ENCODE measurements around the gene OR14A2.

DNA sequence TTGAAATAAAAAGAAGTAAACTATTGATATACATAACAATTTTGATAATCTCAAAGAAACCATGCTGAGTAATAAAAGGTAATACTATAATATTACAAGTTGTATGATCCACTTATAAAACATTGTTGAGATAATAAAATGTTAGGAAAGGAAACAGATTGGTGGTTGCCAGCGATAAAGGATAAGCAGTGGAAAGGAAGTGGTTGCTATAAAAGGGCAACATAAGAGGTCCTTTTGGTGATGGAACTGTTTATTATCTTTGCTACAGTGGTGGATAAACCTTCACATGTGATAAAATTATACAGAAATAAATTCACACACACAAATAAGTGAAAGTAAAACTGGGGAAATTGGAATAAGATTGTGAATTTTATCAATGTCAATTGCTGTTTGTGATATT lies 46.6 kb downstream of the OR14A2 start:
- TF ChIP-seq, protein P1, sequence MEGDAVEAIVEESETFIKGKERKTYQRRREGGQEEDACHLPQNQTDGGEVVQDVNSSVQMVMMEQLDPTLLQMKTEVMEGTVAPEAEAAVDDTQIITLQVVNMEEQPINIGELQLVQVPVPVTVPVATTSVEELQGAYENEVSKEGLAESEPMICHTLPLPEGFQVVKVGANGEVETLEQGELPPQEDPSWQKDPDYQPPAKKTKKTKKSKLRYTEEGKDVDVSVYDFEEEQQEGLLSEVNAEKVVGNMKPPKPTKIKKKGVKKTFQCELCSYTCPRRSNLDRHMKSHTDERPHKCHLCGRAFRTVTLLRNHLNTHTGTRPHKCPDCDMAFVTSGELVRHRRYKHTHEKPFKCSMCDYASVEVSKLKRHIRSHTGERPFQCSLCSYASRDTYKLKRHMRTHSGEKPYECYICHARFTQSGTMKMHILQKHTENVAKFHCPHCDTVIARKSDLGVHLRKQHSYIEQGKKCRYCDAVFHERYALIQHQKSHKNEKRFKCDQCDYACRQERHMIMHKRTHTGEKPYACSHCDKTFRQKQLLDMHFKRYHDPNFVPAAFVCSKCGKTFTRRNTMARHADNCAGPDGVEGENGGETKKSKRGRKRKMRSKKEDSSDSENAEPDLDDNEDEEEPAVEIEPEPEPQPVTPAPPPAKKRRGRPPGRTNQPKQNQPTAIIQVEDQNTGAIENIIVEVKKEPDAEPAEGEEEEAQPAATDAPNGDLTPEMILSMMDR (IDR thresholded peaks at IDR 0.05): no peak
- TF ChIP-seq, protein P2, sequence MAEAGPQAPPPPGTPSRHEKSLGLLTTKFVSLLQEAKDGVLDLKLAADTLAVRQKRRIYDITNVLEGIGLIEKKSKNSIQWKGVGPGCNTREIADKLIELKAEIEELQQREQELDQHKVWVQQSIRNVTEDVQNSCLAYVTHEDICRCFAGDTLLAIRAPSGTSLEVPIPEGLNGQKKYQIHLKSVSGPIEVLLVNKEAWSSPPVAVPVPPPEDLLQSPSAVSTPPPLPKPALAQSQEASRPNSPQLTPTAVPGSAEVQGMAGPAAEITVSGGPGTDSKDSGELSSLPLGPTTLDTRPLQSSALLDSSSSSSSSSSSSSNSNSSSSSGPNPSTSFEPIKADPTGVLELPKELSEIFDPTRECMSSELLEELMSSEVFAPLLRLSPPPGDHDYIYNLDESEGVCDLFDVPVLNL (CRISPR knock-in tag; IDR thresholded peaks at IDR 0.05; ENCODE audit: borderline replicate concordance, low read depth): no peak
- TF ChIP-seq GTF2I (CRISPR knock-in tag; conservative IDR thresholded peaks at IDR 0.05) (no peak), FOXK1 (CRISPR knock-in tag; IDR thresholded peaks at IDR 0.05) (no peak), ZNF232 (CRISPR knock-in tag; IDR thresholded peaks at IDR 0.05) (no peak), ZNF317 (CRISPR knock-in tag; IDR thresholded peaks at IDR 0.05; ENCODE audit: borderline replicate concordance, low read depth) (no peak), ELF4 (CRISPR knock-in tag; IDR thresholded peaks at IDR 0.05; ENCODE audit: low read depth) (no peak)
- TF ChIP-seq, protein P3, sequence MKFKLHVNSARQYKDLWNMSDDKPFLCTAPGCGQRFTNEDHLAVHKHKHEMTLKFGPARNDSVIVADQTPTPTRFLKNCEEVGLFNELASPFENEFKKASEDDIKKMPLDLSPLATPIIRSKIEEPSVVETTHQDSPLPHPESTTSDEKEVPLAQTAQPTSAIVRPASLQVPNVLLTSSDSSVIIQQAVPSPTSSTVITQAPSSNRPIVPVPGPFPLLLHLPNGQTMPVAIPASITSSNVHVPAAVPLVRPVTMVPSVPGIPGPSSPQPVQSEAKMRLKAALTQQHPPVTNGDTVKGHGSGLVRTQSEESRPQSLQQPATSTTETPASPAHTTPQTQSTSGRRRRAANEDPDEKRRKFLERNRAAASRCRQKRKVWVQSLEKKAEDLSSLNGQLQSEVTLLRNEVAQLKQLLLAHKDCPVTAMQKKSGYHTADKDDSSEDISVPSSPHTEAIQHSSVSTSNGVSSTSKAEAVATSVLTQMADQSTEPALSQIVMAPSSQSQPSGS (CRISPR knock-in tag; IDR thresholded peaks at IDR 0.05; ENCODE audit: borderline replicate concordance, low read depth): no peak
- TF ChIP-seq, protein P4, sequence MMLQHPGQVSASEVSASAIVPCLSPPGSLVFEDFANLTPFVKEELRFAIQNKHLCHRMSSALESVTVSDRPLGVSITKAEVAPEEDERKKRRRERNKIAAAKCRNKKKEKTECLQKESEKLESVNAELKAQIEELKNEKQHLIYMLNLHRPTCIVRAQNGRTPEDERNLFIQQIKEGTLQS (CRISPR knock-in tag; conservative IDR thresholded peaks at IDR 0.05): no peak
- TF ChIP-seq, protein P5, sequence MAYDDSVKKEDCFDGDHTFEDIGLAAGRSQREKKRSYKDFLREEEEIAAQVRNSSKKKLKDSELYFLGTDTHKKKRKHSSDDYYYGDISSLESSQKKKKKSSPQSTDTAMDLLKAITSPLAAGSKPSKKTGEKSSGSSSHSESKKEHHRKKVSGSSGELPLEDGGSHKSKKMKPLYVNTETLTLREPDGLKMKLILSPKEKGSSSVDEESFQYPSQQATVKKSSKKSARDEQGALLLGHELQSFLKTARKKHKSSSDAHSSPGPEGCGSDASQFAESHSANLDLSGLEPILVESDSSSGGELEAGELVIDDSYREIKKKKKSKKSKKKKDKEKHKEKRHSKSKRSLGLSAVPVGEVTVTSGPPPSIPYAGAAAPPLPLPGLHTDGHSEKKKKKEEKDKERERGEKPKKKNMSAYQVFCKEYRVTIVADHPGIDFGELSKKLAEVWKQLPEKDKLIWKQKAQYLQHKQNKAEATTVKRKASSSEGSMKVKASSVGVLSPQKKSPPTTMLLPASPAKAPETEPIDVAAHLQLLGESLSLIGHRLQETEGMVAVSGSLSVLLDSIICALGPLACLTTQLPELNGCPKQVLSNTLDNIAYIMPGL (CRISPR knock-in tag; IDR thresholded peaks at IDR 0.05): no peak
- TF ChIP-seq, protein P6, sequence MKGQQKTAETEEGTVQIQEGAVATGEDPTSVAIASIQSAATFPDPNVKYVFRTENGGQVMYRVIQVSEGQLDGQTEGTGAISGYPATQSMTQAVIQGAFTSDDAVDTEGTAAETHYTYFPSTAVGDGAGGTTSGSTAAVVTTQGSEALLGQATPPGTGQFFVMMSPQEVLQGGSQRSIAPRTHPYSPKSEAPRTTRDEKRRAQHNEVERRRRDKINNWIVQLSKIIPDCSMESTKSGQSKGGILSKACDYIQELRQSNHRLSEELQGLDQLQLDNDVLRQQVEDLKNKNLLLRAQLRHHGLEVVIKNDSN (CRISPR knock-in tag; IDR thresholded peaks at IDR 0.05): no peak
- TF ChIP-seq, protein P7, sequence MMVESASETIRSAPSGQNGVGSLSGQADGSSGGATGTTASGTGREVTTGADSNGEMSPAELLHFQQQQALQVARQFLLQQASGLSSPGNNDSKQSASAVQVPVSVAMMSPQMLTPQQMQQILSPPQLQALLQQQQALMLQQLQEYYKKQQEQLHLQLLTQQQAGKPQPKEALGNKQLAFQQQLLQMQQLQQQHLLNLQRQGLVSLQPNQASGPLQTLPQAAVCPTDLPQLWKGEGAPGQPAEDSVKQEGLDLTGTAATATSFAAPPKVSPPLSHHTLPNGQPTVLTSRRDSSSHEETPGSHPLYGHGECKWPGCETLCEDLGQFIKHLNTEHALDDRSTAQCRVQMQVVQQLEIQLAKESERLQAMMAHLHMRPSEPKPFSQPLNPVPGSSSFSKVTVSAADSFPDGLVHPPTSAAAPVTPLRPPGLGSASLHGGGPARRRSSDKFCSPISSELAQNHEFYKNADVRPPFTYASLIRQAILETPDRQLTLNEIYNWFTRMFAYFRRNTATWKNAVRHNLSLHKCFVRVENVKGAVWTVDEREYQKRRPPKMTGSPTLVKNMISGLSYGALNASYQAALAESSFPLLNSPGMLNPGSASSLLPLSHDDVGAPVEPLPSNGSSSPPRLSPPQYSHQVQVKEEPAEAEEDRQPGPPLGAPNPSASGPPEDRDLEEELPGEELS (CRISPR knock-in tag; IDR thresholded peaks at IDR 0.05): no peak
- TF ChIP-seq, protein P8, sequence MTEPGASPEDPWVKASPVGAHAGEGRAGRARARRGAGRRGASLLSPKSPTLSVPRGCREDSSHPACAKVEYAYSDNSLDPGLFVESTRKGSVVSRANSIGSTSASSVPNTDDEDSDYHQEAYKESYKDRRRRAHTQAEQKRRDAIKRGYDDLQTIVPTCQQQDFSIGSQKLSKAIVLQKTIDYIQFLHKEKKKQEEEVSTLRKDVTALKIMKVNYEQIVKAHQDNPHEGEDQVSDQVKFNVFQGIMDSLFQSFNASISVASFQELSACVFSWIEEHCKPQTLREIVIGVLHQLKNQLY (CRISPR knock-in tag; IDR thresholded peaks at IDR 0.05): no peak
- TF ChIP-seq, protein P9, sequence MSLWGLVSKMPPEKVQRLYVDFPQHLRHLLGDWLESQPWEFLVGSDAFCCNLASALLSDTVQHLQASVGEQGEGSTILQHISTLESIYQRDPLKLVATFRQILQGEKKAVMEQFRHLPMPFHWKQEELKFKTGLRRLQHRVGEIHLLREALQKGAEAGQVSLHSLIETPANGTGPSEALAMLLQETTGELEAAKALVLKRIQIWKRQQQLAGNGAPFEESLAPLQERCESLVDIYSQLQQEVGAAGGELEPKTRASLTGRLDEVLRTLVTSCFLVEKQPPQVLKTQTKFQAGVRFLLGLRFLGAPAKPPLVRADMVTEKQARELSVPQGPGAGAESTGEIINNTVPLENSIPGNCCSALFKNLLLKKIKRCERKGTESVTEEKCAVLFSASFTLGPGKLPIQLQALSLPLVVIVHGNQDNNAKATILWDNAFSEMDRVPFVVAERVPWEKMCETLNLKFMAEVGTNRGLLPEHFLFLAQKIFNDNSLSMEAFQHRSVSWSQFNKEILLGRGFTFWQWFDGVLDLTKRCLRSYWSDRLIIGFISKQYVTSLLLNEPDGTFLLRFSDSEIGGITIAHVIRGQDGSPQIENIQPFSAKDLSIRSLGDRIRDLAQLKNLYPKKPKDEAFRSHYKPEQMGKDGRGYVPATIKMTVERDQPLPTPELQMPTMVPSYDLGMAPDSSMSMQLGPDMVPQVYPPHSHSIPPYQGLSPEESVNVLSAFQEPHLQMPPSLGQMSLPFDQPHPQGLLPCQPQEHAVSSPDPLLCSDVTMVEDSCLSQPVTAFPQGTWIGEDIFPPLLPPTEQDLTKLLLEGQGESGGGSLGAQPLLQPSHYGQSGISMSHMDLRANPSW (CRISPR knock-in tag; conservative IDR thresholded peaks at IDR 0.05; ENCODE audit: low read depth): no peak

Measured in WTC11 (cell line).